Ishikawa (cell line): ENCODE data around the gene IZUMO1.

Experiments used
- CEBPB ChIP-seq: IDR thresholded peaks from 2 replicates; pipeline ENCODE4 v1.6.1; 2012
- CREB1 ChIP-seq: IDR thresholded peaks from 2 replicates; pipeline ENCODE4 v1.6.1; 2012; ENCODE audit warnings: low read depth
- EGR1 ChIP-seq: IDR thresholded peaks from 2 replicates; pipeline ENCODE4 v1.6.1; 2012
- EP300 ChIP-seq: IDR thresholded peaks from 2 replicates; pipeline ENCODE4 v1.6.1; 2012; ENCODE audit warnings: borderline replicate concordance
- FOXM1 ChIP-seq: IDR thresholded peaks from 2 replicates; pipeline ENCODE4 v1.6.1; 2012; ENCODE audit warnings: low read depth, borderline replicate concordance
- NFIC ChIP-seq: IDR thresholded peaks from 2 replicates; pipeline ENCODE4 v1.6.1; 2012
- RAD21 ChIP-seq: IDR thresholded peaks from 2 replicates; pipeline ENCODE4 v1.6.1; 2012; ENCODE audit warnings: low read depth
- TAF1 ChIP-seq: IDR thresholded peaks from 2 replicates; pipeline ENCODE4 v1.6.1; 2012; ENCODE audit warnings: low read depth, mild to moderate bottlenecking
- TCF12 ChIP-seq: IDR thresholded peaks from 2 replicates; pipeline ENCODE4 v1.6.1; 2012; ENCODE audit warnings: low read depth
- TEAD4 ChIP-seq: IDR thresholded peaks from 2 replicates; pipeline ENCODE4 v1.6.1; 2012
- YY1 ChIP-seq: IDR thresholded peaks from 2 replicates; pipeline ENCODE4 v1.6.1; 2012; ENCODE audit warnings: low read depth
- ZBTB7A ChIP-seq: IDR thresholded peaks from 2 replicates; pipeline ENCODE4 v1.6.1; 2012; ENCODE audit warnings: low read depth
- TF ChIP-seq, protein P1 (sequence below): IDR thresholded peaks from 2 replicates; pipeline ENCODE4 v1.6.1; 2012; ENCODE audit warnings: low read depth, mild to moderate bottlenecking
- TF ChIP-seq, protein P2 (sequence below): IDR thresholded peaks from 2 replicates; pipeline ENCODE4 v1.6.1; 2012
- TF ChIP-seq, protein P3 (sequence below): IDR thresholded peaks from 2 replicates; pipeline ENCODE4 v1.6.1; 2012

The IZUMO1 gene

DNA sequence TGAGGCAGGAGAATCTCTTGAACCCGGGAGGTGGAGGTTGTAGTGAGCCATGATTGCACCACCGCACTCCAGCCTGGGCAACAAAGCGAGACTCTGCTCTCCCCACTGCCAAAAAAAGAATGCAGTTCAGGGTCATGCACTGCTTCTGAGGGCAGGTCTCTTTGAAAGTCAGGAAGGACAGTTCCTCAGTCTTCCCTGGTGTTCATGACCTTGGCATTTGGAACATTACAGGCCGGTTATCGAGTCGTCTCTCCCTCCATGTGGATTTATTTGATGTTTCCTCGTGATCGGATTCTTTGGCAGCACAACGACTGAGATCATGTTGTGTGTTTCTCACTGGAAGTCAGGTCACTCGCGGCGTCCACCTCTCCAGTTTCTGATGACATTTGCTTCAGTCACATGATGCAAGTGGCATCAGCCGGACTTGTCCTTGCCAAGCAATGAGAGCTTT is 25.8 kb upstream of the IZUMO1 start:
- TF ChIP-seq CEBPB (no peak), ZBTB7A (no peak), EGR1 (no peak), TEAD4 (no peak), TAF1 (no peak), EP300 (no peak)
- TF ChIP-seq, protein P1, sequence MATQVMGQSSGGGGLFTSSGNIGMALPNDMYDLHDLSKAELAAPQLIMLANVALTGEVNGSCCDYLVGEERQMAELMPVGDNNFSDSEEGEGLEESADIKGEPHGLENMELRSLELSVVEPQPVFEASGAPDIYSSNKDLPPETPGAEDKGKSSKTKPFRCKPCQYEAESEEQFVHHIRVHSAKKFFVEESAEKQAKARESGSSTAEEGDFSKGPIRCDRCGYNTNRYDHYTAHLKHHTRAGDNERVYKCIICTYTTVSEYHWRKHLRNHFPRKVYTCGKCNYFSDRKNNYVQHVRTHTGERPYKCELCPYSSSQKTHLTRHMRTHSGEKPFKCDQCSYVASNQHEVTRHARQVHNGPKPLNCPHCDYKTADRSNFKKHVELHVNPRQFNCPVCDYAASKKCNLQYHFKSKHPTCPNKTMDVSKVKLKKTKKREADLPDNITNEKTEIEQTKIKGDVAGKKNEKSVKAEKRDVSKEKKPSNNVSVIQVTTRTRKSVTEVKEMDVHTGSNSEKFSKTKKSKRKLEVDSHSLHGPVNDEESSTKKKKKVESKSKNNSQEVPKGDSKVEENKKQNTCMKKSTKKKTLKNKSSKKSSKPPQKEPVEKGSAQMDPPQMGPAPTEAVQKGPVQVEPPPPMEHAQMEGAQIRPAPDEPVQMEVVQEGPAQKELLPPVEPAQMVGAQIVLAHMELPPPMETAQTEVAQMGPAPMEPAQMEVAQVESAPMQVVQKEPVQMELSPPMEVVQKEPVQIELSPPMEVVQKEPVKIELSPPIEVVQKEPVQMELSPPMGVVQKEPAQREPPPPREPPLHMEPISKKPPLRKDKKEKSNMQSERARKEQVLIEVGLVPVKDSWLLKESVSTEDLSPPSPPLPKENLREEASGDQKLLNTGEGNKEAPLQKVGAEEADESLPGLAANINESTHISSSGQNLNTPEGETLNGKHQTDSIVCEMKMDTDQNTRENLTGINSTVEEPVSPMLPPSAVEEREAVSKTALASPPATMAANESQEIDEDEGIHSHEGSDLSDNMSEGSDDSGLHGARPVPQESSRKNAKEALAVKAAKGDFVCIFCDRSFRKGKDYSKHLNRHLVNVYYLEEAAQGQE = no peak
- TF ChIP-seq, protein P2, sequence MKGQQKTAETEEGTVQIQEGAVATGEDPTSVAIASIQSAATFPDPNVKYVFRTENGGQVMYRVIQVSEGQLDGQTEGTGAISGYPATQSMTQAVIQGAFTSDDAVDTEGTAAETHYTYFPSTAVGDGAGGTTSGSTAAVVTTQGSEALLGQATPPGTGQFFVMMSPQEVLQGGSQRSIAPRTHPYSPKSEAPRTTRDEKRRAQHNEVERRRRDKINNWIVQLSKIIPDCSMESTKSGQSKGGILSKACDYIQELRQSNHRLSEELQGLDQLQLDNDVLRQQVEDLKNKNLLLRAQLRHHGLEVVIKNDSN = no peak
- TF ChIP-seq, protein P3, sequence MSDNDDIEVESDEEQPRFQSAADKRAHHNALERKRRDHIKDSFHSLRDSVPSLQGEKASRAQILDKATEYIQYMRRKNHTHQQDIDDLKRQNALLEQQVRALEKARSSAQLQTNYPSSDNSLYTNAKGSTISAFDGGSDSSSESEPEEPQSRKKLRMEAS = no peak

DNA sequence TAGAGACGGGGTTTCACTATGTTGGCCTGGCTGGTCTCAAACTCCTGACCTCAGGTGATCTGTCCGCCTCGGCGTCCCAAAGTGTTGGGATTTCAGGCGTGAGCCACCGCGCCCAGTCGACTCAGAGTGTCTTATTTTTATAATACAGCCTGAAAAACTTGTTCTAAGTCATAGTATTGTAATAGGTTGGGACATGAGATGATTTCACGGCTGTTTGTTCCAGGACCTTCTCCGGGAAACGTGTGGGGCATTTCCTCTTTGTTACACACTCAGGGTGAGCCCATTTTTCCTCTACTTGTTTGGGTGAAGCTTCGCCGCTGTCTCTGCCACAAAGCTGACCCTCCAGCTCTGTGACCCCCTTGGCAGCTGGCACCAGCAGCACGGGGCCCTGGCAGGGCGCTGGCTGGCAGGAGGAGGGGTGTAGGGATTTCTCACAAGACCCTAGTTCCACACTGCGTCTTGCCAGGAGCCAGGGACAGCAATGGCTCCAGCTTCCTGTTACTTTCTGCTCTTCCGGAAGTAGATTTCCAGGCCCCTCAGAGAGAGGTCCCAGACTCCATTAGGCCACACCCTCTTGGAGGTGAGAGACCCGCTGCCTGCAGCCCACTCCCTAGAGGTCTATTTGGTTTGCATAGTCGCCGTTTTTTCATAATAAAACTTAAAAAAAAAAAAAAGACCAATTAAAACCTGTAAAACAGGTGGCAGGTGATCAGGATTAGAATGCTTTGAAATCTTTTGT is 24.2 kb upstream of the IZUMO1 start:
- TF ChIP-seq EGR1 (no peak), CREB1 (no peak), CEBPB (no peak), YY1 (no peak), TCF12 (no peak), TAF1 (no peak), FOXM1 (no peak), NFIC (no peak), EP300 (no peak)
- TF ChIP-seq, protein P3 = no peak
- TF ChIP-seq, protein P1 = no peak
- TF ChIP-seq, protein P2 = no peak

DNA sequence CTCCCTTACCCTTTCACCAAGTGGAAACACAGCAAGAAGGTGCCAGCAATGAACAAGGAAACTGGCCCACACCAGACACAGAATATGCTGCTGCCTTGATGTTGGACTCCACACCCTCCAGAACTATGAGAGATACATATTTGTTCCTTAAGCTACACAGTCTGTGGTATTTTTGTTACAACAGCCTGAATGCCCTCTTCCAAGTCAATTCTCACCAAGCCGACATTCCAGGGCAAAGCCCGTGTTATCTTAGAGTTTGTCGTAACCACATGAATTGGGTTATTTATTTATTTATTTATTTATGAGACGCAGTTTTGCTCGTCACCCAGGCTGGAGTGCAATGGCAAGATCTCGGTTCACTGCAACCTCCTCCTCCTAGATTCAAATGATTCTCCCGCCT is 23.6 kb upstream of the IZUMO1 start:
- TF ChIP-seq TCF12 (no peak), EGR1 (no peak), YY1 (no peak)

DNA sequence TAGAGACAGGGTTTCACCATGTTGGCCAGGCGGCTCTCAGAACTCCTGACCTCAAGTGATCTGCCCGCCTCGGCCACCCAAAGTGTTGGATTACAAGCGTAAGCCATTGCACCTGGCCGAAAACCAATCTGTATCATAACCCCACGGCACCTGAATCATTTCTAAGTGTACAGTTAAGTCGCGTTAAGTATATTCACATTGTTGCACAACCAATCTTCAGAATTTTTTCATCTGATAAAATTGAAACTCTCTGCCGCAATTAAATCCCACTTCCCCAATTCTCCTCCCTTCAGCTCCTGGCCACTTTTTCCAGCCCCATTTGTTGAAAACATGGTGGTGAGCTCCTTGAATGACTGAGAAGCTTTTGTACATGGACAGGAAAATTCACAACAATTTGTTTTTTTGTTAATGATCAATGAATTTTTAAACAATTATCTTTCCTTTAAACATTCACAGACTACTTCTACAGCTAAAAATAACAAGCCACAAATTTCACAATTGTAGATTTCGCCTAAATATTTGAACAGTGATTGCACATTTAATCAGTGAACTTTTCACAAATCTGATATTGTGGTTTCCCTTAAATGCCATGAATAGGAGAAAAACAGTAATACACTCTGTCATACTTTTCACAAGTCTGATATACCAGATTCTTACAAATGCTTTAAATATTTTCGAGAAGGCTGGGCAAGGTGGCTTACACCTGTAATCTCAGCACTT is 22.4 kb upstream of the IZUMO1 start:
- TF ChIP-seq TAF1 (no peak), CREB1 (no peak), YY1 (no peak), RAD21 (no peak), TCF12 (no peak), EGR1 (no peak), TEAD4 (no peak), ZBTB7A (no peak), FOXM1 (no peak), EP300 (no peak), NFIC (no peak), CEBPB (no peak)
- TF ChIP-seq, protein P3 = no peak
- TF ChIP-seq, protein P2 = no peak
- TF ChIP-seq, protein P1 = no peak
